ENCODE measurements around the gene NSUN7. TPM values are rescaled to one million over a fixed set of nuclear protein-coding genes. Genes with fewer than 3 reads are reported as not detected.
"Not testable (repeated sequence)": the region's sequence is repeated elsewhere in the genome, so short reads cannot be mapped to it uniquely, and the experiment has no call there.

The NSUN7 gene
- total and polyA plus RNA-seq, 2 donors = 1.2 to 9.0 TPM

- no peak for DNase-seq (ENCODE audit: extremely low spot score)
- WGBS = 82% methylated on average over 7 of the region's 7 CpGs
Measured at GRCh38 chr4:40811956-40812355, 62.2 kb downstream of the NSUN7 start.

GRCh38 chr4:40812386-40812785, 62.6 kb downstream of the NSUN7 start:
- no peaks in the 10 kb centered on the region for H3K4me1 ChIP-seq (ENCODE audit: insufficient read depth)
- peaks cover 2% of the 10 kb centered on the region for H3K36me3 ChIP-seq (ENCODE audit: insufficient read depth)
- DNase-seq (ENCODE audit: extremely low spot score) = no peak
- no peak overlapping the region for H3K4me3 ChIP-seq (ENCODE audit: low read depth, low read length)
- H3K27ac ChIP-seq (ENCODE audit: low read depth) = no peak overlapping the region
- 89% methylated on average over 8 of the region's 8 CpGs for WGBS

More at GRCh38 chr4:40811956-40812355, 62.2 kb downstream of the NSUN7 start:
- Histone ChIP-seq H3K36me3 (ENCODE audit: insufficient read depth) (peaks cover 2% of the 10 kb centered on the region), H3K4me3 (ENCODE audit: low read depth, low read length) (no peak overlapping the region), H3K27ac (ENCODE audit: low read depth) (no peak overlapping the region), H3K4me1 (ENCODE audit: insufficient read depth) (no peaks in the 10 kb centered on the region)

GRCh38 chr4:40812856-40813255, 63.1 kb downstream of the NSUN7 start:
- Histone ChIP-seq H3K36me3 (ENCODE audit: insufficient read depth) (peaks cover 2% of the 10 kb centered on the region), H3K4me3 (ENCODE audit: low read depth, low read length) (no peak overlapping the region), H3K27ac (ENCODE audit: low read depth) (no peak overlapping the region), H3K4me1 (ENCODE audit: insufficient read depth) (no peaks in the 10 kb centered on the region)
- 92% methylated on average over 2 of the region's 2 CpGs for WGBS
- DNase-seq (ENCODE audit: extremely low spot score) = no peak

GRCh38 chr4:40817157-40817556, 67.4 kb downstream of the NSUN7 start:
- H3K27ac ChIP-seq (ENCODE audit: low read depth); DNase-seq (ENCODE audit: extremely low spot score); H3K4me1 ChIP-seq (ENCODE audit: insufficient read depth); H3K4me3 ChIP-seq (ENCODE audit: low read depth, low read length); H3K36me3 ChIP-seq (ENCODE audit: insufficient read depth): not testable (repeated sequence)
- WGBS = 96% methylated on average over 6 of the region's 6 CpGs

GRCh38 chr4:40820101-40820500, 70.3 kb downstream of the NSUN7 start:
- Histone ChIP-seq H3K4me3 (ENCODE audit: low read depth, low read length) (no peak overlapping the region), H3K27ac (ENCODE audit: low read depth) (no peak overlapping the region), H3K36me3 (ENCODE audit: insufficient read depth) (peaks cover 4% of the 10 kb centered on the region), H3K4me1 (ENCODE audit: insufficient read depth) (no peaks in the 10 kb centered on the region)
- 92% methylated on average over 11 of the region's 11 CpGs for WGBS
- DNase-seq (ENCODE audit: extremely low spot score) = no peak

- Histone ChIP-seq H3K4me1 (ENCODE audit: insufficient read depth) (no peaks in the 10 kb centered on the region), H3K4me3 (ENCODE audit: low read depth, low read length) (no peak overlapping the region), H3K36me3 (ENCODE audit: insufficient read depth) (peaks cover 2% of the 10 kb centered on the region), H3K27ac (ENCODE audit: low read depth) (no peak overlapping the region)
- DNase-seq (ENCODE audit: extremely low spot score) = no peak
- 92% methylated on average over 8 of the region's 8 CpGs for WGBS
Measured at GRCh38 chr4:40822420-40823166, 72.8 kb downstream of the NSUN7 start.

- Histone ChIP-seq H3K4me1 (ENCODE audit: insufficient read depth) (no peaks in the 10 kb centered on the region), H3K4me3 (ENCODE audit: low read depth, low read length) (no peak overlapping the region), H3K36me3 (ENCODE audit: insufficient read depth) (no peaks in the 10 kb centered on the region), H3K27ac (ENCODE audit: low read depth) (no peak overlapping the region)
- DNase-seq (ENCODE audit: extremely low spot score) = no peak
- 91% methylated on average over 19 of the region's 19 CpGs for WGBS
Measured at GRCh38 chr4:40825014-40825838, 75.5 kb downstream of the NSUN7 start.

GRCh38 chr4:40826821-40827220, 77.1 kb downstream of the NSUN7 start:
- Histone ChIP-seq H3K4me1 (ENCODE audit: insufficient read depth) (no peaks in the 10 kb centered on the region), H3K4me3 (ENCODE audit: low read depth, low read length) (no peak overlapping the region), H3K27ac (ENCODE audit: low read depth) (no peak overlapping the region), H3K36me3 (ENCODE audit: insufficient read depth) (no peaks in the 10 kb centered on the region)
- DNase-seq (ENCODE audit: extremely low spot score) = no peak
- WGBS = 94% methylated on average over 5 of the region's 5 CpGs

- no peak for DNase-seq (ENCODE audit: extremely low spot score)
- 86% methylated on average over 6 of the region's 6 CpGs for WGBS
- Histone ChIP-seq H3K4me3 (ENCODE audit: low read depth, low read length) (no peak overlapping the region), H3K4me1 (ENCODE audit: insufficient read depth) (no peaks in the 10 kb centered on the region), H3K27ac (ENCODE audit: low read depth) (no peak overlapping the region), H3K36me3 (ENCODE audit: insufficient read depth) (no peaks in the 10 kb centered on the region)
Measured at GRCh38 chr4:40827758-40828157, 78.0 kb downstream of the NSUN7 start.

GRCh38 chr4:40828661-40829060, 78.9 kb downstream of the NSUN7 start:
- DNase-seq (ENCODE audit: extremely low spot score) = no peak
- 95% methylated on average over 9 of the region's 9 CpGs for WGBS
- H3K36me3 ChIP-seq (ENCODE audit: insufficient read depth) = no peaks in the 10 kb centered on the region
- H3K27ac ChIP-seq (ENCODE audit: low read depth) = no peak overlapping the region
- no peak overlapping the region for H3K4me3 ChIP-seq (ENCODE audit: low read depth, low read length)
- H3K4me1 ChIP-seq (ENCODE audit: insufficient read depth) = no peaks in the 10 kb centered on the region

GRCh38 chr4:40829586-40829985, 79.8 kb downstream of the NSUN7 start:
- no peak for DNase-seq (ENCODE audit: extremely low spot score)
- Histone ChIP-seq H3K4me3 (ENCODE audit: low read depth, low read length) (no peak overlapping the region), H3K36me3 (ENCODE audit: insufficient read depth) (no peaks in the 10 kb centered on the region), H3K27ac (ENCODE audit: low read depth) (no peak overlapping the region), H3K4me1 (ENCODE audit: insufficient read depth) (no peaks in the 10 kb centered on the region)
- 87% methylated on average over 4 of the region's 4 CpGs for WGBS

GRCh38 chr4:40831146-40831907, 81.6 kb downstream of the NSUN7 start:
- no peaks in the 10 kb centered on the region for H3K4me1 ChIP-seq (ENCODE audit: insufficient read depth)
- no peak overlapping the region for H3K27ac ChIP-seq (ENCODE audit: low read depth)
- DNase-seq (ENCODE audit: extremely low spot score) = no peak
- no peak overlapping the region for H3K4me3 ChIP-seq (ENCODE audit: low read depth, low read length)
- no peaks in the 10 kb centered on the region for H3K36me3 ChIP-seq (ENCODE audit: insufficient read depth)
- 90% methylated on average over 18 of the region's 18 CpGs for WGBS

- DNase-seq (ENCODE audit: extremely low spot score) = no peak
- 85% methylated on average over 11 of the region's 11 CpGs for WGBS
- Histone ChIP-seq H3K36me3 (ENCODE audit: insufficient read depth) (no peaks in the 10 kb centered on the region), H3K27ac (ENCODE audit: low read depth) (no peak overlapping the region), H3K4me3 (ENCODE audit: low read depth, low read length) (no peak overlapping the region), H3K4me1 (ENCODE audit: insufficient read depth) (no peaks in the 10 kb centered on the region)
Measured at GRCh38 chr4:40832175-40832574, 82.4 kb downstream of the NSUN7 start.

Measured in urinary bladder (tissue), 4 donors.